ENCODE data around the gene ADARB2. TPM values are rescaled to one million over a fixed set of nuclear protein-coding genes. Genes with fewer than 3 reads are reported as not detected.

Gene ADARB2
- total and polyA plus RNA-seq, 4 donors, result 0.55 to 0.70 (median 0.59) TPM; not detected in 1

GRCh38 chr10:1348773-1349050 is 388.6 kb downstream of the ADARB2 start (continued):
- TF ChIP-seq REST (IDR thresholded peaks at IDR 0.05), result no peak

GRCh38 chr10:1347962-1348772 is 389.2 kb downstream of the ADARB2 start:
- H3K27ac ChIP-seq (ENCODE audit: low read depth in 1 of 2, low read length in 2 of 2), result no peak overlapping the region
- no peaks in the 10 kb centered on the region for H3K27me3 ChIP-seq (ENCODE audit: control insufficient read depth in 4 of 4, insufficient read depth in 4 of 4, low read length in 3 of 4)
- 64% methylated on average over 17 of the region's 17 CpGs for WGBS
- H3K9me3 ChIP-seq (ENCODE audit: control insufficient read depth in 4 of 4, low read length in 3 of 4), result no peaks in the 10 kb centered on the region
- no peaks in the 10 kb centered on the region for H3K4me1 ChIP-seq (ENCODE audit: control insufficient read depth in 4 of 4, insufficient read depth in 4 of 4, low read length in 3 of 4)
- H3K36me3 ChIP-seq (ENCODE audit: control insufficient read depth in 4 of 4, insufficient read depth in 3 of 4, low read depth in 1 of 4, low read length in 3 of 4), result no peaks in the 10 kb centered on the region
- H3K4me3 ChIP-seq (ENCODE audit: low read depth in 1 of 3, low read length in 3 of 3), result no peak overlapping the region
- DNase-seq (ENCODE audit: low spot score), result no peak
- H3K9ac ChIP-seq (ENCODE audit: low read depth in 1 of 2, low read length in 2 of 2), result no peak overlapping the region
- TF ChIP-seq HNF4A (conservative IDR thresholded peaks at IDR 0.05) (no peak), CTCF (IDR thresholded peaks at IDR 0.05; ENCODE audit: low read depth, low read length, missing input control) (no peak)

- no peaks in the 10 kb centered on the region for H3K27me3 ChIP-seq (ENCODE audit: control insufficient read depth in 4 of 4, insufficient read depth in 4 of 4, low read length in 3 of 4)
- H3K9ac ChIP-seq (ENCODE audit: low read depth in 1 of 2, low read length in 2 of 2), result no peak overlapping the region
- TF ChIP-seq FOXA2 (IDR thresholded peaks at IDR 0.05) (no peak), NR2F2 (IDR thresholded peaks at IDR 0.05) (no peak)
- no peak overlapping the region for H3K27ac ChIP-seq (ENCODE audit: low read depth in 1 of 2, low read length in 2 of 2)
- WGBS, result 91% methylated on average over 15 of the region's 15 CpGs
- H3K9me3 ChIP-seq (ENCODE audit: control insufficient read depth in 4 of 4, low read length in 3 of 4), result no peaks in the 10 kb centered on the region
- no peaks in the 10 kb centered on the region for H3K4me1 ChIP-seq (ENCODE audit: control insufficient read depth in 4 of 4, insufficient read depth in 4 of 4, low read length in 3 of 4)
- no peaks in the 10 kb centered on the region for H3K36me3 ChIP-seq (ENCODE audit: control insufficient read depth in 4 of 4, insufficient read depth in 3 of 4, low read depth in 1 of 4, low read length in 3 of 4)
- H3K4me3 ChIP-seq (ENCODE audit: low read depth in 1 of 3, low read length in 3 of 3), result no peak overlapping the region
- DNase-seq (ENCODE audit: low spot score), result no peak
Observed at GRCh38 chr10:1347525-1347924, 389.8 kb downstream of the ADARB2 start.

- no peak overlapping the region for H3K27ac ChIP-seq (ENCODE audit: low read depth in 1 of 2, low read length in 2 of 2)
- DNase-seq (ENCODE audit: low spot score), result no peak
- no peak overlapping the region for H3K4me3 ChIP-seq (ENCODE audit: low read depth in 1 of 3, low read length in 3 of 3)
- H3K4me1 ChIP-seq (ENCODE audit: control insufficient read depth in 4 of 4, insufficient read depth in 4 of 4, low read length in 3 of 4), result no peaks in the 10 kb centered on the region
- no peaks in the 10 kb centered on the region for H3K36me3 ChIP-seq (ENCODE audit: control insufficient read depth in 4 of 4, insufficient read depth in 3 of 4, low read depth in 1 of 4, low read length in 3 of 4)
- H3K9me3 ChIP-seq (ENCODE audit: control insufficient read depth in 4 of 4, low read length in 3 of 4), result no peaks in the 10 kb centered on the region
- H3K9ac ChIP-seq (ENCODE audit: low read depth in 1 of 2, low read length in 2 of 2), result no peak overlapping the region
- no peaks in the 10 kb centered on the region for H3K27me3 ChIP-seq (ENCODE audit: control insufficient read depth in 4 of 4, insufficient read depth in 4 of 4, low read length in 3 of 4)
- TF ChIP-seq, protein P1, sequence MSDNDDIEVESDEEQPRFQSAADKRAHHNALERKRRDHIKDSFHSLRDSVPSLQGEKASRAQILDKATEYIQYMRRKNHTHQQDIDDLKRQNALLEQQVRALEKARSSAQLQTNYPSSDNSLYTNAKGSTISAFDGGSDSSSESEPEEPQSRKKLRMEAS (IDR thresholded peaks at IDR 0.05), result no peak
- TF ChIP-seq ZBTB33 (IDR thresholded peaks at IDR 0.05), result no peak
- TF ChIP-seq ATF3 (IDR thresholded peaks at IDR 0.05), result no peak
- no peak for TF ChIP-seq NR2F2 (IDR thresholded peaks at IDR 0.05)
- no peak for TF ChIP-seq SP1 (IDR thresholded peaks at IDR 0.05)
- no peak for TF ChIP-seq TAF1 (conservative IDR thresholded peaks at IDR 0.05)
- no peak for TF ChIP-seq EGR1 (IDR thresholded peaks at IDR 0.05; ENCODE audit: low read depth in 2 of 2)
- no peak for TF ChIP-seq CTCF (IDR thresholded peaks at IDR 0.05; ENCODE audit: low read depth, low read length, missing input control)
- TF ChIP-seq FOXA2 (IDR thresholded peaks at IDR 0.05), result no peak
- no peak for TF ChIP-seq JUND (IDR thresholded peaks at IDR 0.05)
- no peak for TF ChIP-seq HNF4G (IDR thresholded peaks at IDR 0.05)
- TF ChIP-seq FOXA1 (IDR thresholded peaks at IDR 0.05), result no peak
- TF ChIP-seq RAD21 (IDR thresholded peaks at IDR 0.05), result no peak
- no peak for TF ChIP-seq YY1 (IDR thresholded peaks at IDR 0.05)
- WGBS, result 87% methylated on average over 8 of the region's 8 CpGs
Observed at GRCh38 chr10:1346201-1346600, 391.1 kb downstream of the ADARB2 start.
